Measurements from ENCODE around the gene FNDC3B. TPM values are rescaled to one million over a fixed set of nuclear protein-coding genes. Genes with fewer than 3 reads are reported as not detected.

The FNDC3B gene
- total RNA-seq, 1 donor from 2014 or later = 29.5 TPM

- no peaks in the 10 kb centered on the region for H4K20me1 ChIP-seq (ENCODE audit: low read depth)
- no peak overlapping the region for H3K4me2 ChIP-seq
- Mint-ChIP-seq H3K9me3 (no peaks in the 10 kb centered on the region), H3K4me1 (no peaks in the 10 kb centered on the region), H3K4me3 (no peak overlapping the region), H3K27me3 (ENCODE audit: insufficient read depth, low read depth) (no peaks in the 10 kb centered on the region), H3K36me3 (peaks cover 30% of the 10 kb centered on the region), H3K27ac (no peak overlapping the region)
- no peaks in the 10 kb centered on the region for H3F3A ChIP-seq (ENCODE audit: low read depth)
- H3K27me3 ChIP-seq = no peaks in the 10 kb centered on the region
- no peak overlapping the region for H2AFZ ChIP-seq (replicated peaks)
- no peaks in the 10 kb centered on the region for H3K9me3 ChIP-seq (ENCODE audit: low read depth)
- TF ChIP-seq EZH2 (IDR thresholded peaks at IDR 0.05) (no peak), EZH2phosphoT487 (IDR thresholded peaks at IDR 0.05) (no peak), CTCF (IDR thresholded peaks at IDR 0.05) (no peak)
- no peak overlapping the region for H3K9ac ChIP-seq
- no peaks in the 10 kb centered on the region for H3K79me2 ChIP-seq (ENCODE audit: low read depth)
- H3K4me1 ChIP-seq = no peaks in the 10 kb centered on the region
- H3K27ac ChIP-seq = no peak overlapping the region
- no peaks in the 10 kb centered on the region for H3K36me3 ChIP-seq
- H3K4me3 ChIP-seq = no peak overlapping the region
- no peak for DNase-seq (ENCODE audit: low spot score)
Measured at GRCh38 chr3:172369590-172370259, 330.3 kb downstream of the FNDC3B start.

DNA sequence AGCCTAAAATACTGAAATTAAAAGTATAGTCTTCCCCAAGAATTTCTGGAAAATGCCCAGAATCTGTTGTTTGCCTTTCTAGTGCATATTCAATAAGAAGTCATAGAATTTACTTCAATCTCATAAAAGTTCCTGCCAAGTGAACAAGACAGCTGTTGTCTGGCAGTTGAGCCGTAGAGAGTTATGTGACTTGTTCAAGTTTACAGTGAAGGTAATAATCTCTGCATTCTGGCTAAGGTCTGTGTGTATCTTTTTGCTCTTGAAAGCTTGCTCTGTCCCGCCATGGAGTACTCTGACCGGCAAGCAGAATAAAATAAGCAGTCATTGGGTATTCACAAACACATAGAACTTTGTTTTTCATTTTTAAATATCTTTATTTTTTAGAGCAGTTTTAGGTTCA, 331.0 kb downstream of the FNDC3B start:
- no peaks in the 10 kb centered on the region for H3K27me3 Mint-ChIP-seq (ENCODE audit: insufficient read depth, low read depth)
- DNase-seq (ENCODE audit: low spot score) = no peak
- no peaks in the 10 kb centered on the region for H3K9me3 Mint-ChIP-seq

GRCh38 chr3:172371544-172371943, 332.2 kb downstream of the FNDC3B start:
- no peak for TF ChIP-seq EZH2 (IDR thresholded peaks at IDR 0.05)
- TF ChIP-seq EZH2phosphoT487 (IDR thresholded peaks at IDR 0.05) = no peak
- no peak for TF ChIP-seq CTCF (IDR thresholded peaks at IDR 0.05)
- Histone ChIP-seq H3K9ac (no peak overlapping the region), H3K4me3 (no peak overlapping the region), H3K36me3 (no peaks in the 10 kb centered on the region), H3K4me1 (no peaks in the 10 kb centered on the region), H3K4me2 (no peak overlapping the region), H3F3A (ENCODE audit: low read depth) (no peaks in the 10 kb centered on the region), H3K79me2 (ENCODE audit: low read depth) (no peaks in the 10 kb centered on the region), H4K20me1 (ENCODE audit: low read depth) (no peaks in the 10 kb centered on the region), H3K27me3 (no peaks in the 10 kb centered on the region), H2AFZ (replicated peaks) (no peak overlapping the region), H3K27ac (no peak overlapping the region), H3K9me3 (ENCODE audit: low read depth) (no peaks in the 10 kb centered on the region)
- DNase-seq (ENCODE audit: low spot score) = no peak
- Mint-ChIP-seq H3K27me3 (ENCODE audit: insufficient read depth, low read depth) (no peaks in the 10 kb centered on the region), H3K36me3 (peaks cover 40% of the 10 kb centered on the region), H3K9me3 (no peaks in the 10 kb centered on the region), H3K4me1 (no peaks in the 10 kb centered on the region), H3K4me3 (no peak overlapping the region), H3K27ac (no peak overlapping the region)

More for the DNA sequence above, 331.0 kb downstream of the FNDC3B start:
- H3K27me3 ChIP-seq = no peaks in the 10 kb centered on the region
- no peak overlapping the region for H3K9ac ChIP-seq
- H3K4me1 ChIP-seq = no peaks in the 10 kb centered on the region
- no peaks in the 10 kb centered on the region for H4K20me1 ChIP-seq (ENCODE audit: low read depth)
- H3K4me3 Mint-ChIP-seq = no peak overlapping the region
- no peaks in the 10 kb centered on the region for H3K36me3 ChIP-seq
- H3K36me3 Mint-ChIP-seq = peaks cover 34% of the 10 kb centered on the region
- TF ChIP-seq EZH2 (IDR thresholded peaks at IDR 0.05) (no peak), CTCF (IDR thresholded peaks at IDR 0.05) (no peak), EZH2phosphoT487 (IDR thresholded peaks at IDR 0.05) (no peak)
- no peak overlapping the region for H3K27ac ChIP-seq
- H3K4me1 Mint-ChIP-seq = no peaks in the 10 kb centered on the region
- no peak overlapping the region for H3K4me2 ChIP-seq
- no peak overlapping the region for H3K27ac Mint-ChIP-seq
- no peaks in the 10 kb centered on the region for H3F3A ChIP-seq (ENCODE audit: low read depth)
- no peaks in the 10 kb centered on the region for H3K9me3 ChIP-seq (ENCODE audit: low read depth)
- no peaks in the 10 kb centered on the region for H3K79me2 ChIP-seq (ENCODE audit: low read depth)
- H2AFZ ChIP-seq (replicated peaks) = no peak overlapping the region
- H3K4me3 ChIP-seq = no peak overlapping the region

Measured in neural progenitor cell (in vitro differentiated cells).